PFSK-1 (cell line): ENCODE data around the gene PTOV1.

Source experiments
- FOXP2 ChIP-seq: optimal IDR thresholded peaks from 2 replicates; pipeline ENCODE3; 2011; ENCODE audit warnings: borderline replicate concordance, control low read depth, inconsistent platforms; ENCODE audit not compliant: insufficient read depth; ENCODE audit errors: extremely low read length, extremely low read depth
- POLR2AphosphoS5 ChIP-seq: IDR thresholded peaks from 2 replicates; pipeline ENCODE4 v1.6.1; 2012; ENCODE audit warnings: low read depth, mild to moderate bottlenecking, control low read depth, low read length, moderate library complexity
- REST ChIP-seq, 2 experiments: IDR thresholded peaks; 2 replicates each; pipeline versions ENCODE4 v1.6.1 to v1.8.0; 2011 to 2012; ENCODE audit warnings: low read depth in 2 of 2, low read length in 2 of 2, control low read depth in 1 of 2, inconsistent platforms in 1 of 2, mild to moderate bottlenecking in 1 of 2, moderate library complexity in 1 of 2; ENCODE audit not compliant: insufficient read depth in 1 of 2
- SIN3A ChIP-seq: IDR thresholded peaks from 2 replicates; pipeline ENCODE4 v1.6.1; 2012; ENCODE audit warnings: mild to moderate bottlenecking, low read length, moderate library complexity, borderline replicate concordance; ENCODE audit not compliant: insufficient read depth
- TAF1 ChIP-seq: IDR thresholded peaks from 2 replicates; pipeline ENCODE4 v1.6.1; 2012; ENCODE audit warnings: low read length, control low read depth, borderline replicate concordance; ENCODE audit not compliant: insufficient read depth

GRCh38 chr19:49856574-49857021 lies 5.6 kb downstream of the PTOV1 start:
- no peak for TF ChIP-seq REST (IDR thresholded peaks at IDR 0.05; ENCODE audit: insufficient read depth in 1 of 2, low read depth in 2 of 2, low read length in 2 of 2)
- no peak for TF ChIP-seq POLR2AphosphoS5
- no peak for TF ChIP-seq SIN3A
- TF ChIP-seq TAF1 = no peak
- TF ChIP-seq FOXP2 = no peak
